Vagina (tissue), 2 donors: ENCODE data around the gene PEBP1. TPM values are rescaled to one million over a fixed set of nuclear protein-coding genes. Genes with fewer than 3 reads are reported as not detected.

ENCODE experiments used
- DNase-seq, 2 donors: peaks; one replicate each; pipeline ENCODE4 v3.0.0-alpha.2; 2017; ENCODE audit errors: extremely low spot score in 2 of 2
- H3K27ac ChIP-seq: fragments of 200-600 bp; sonication (generic); one replicate; pipeline ENCODE4 v1.5.1; 2019
- H3K27me3 ChIP-seq: fragments of 200-600 bp; sonication (generic); one replicate; pipeline ENCODE4 v1.5.1; 2019
- H3K36me3 ChIP-seq, 2 donors: fragments of 200-600 bp; sonication (generic); one replicate each; pipeline ENCODE4 v1.5.1; 2017 to 2019
- H3K4me1 ChIP-seq: fragments of 200-600 bp; sonication (generic); one replicate; pipeline ENCODE4 v1.5.1; 2019
- H3K4me3 ChIP-seq, 2 donors: fragments of 200-600 bp; sonication (generic); 1 replicate in 1 of 2; 2 replicates in 1 of 2; pipeline ENCODE4 v1.5.1; 2016 to 2019
- H3K9me3 ChIP-seq: fragments of 200-600 bp; sonication (generic); one replicate; pipeline ENCODE4 v1.5.1; 2019
- CTCF ChIP-seq, 3 experiments: fragments of 450-650 bp in 2 of 3; fragments of 200-600 bp in 1 of 3; sonication (generic) in 1 of 3; IDR thresholded peaks; one replicate each; pipeline ENCODE4 v1.5.1; 2017 to 2019; ENCODE audit warnings: antibody characterized with exemption in 3 of 3, mild to moderate bottlenecking in 2 of 3, moderate library complexity in 2 of 3
- POLR2A ChIP-seq, 2 donors: fragments of 450-650 bp; IDR thresholded peaks; one replicate each; pipeline ENCODE4 v1.6.1; 2017; ENCODE audit warnings: antibody characterized with exemption in 2 of 2, mild to moderate bottlenecking in 2 of 2, moderate library complexity in 2 of 2
- POLR2AphosphoS5 ChIP-seq, 2 donors: sonication (generic); formaldehyde crosslinking; IDR thresholded peaks; one replicate each; pipeline ENCODE4 v1.9.0; 2017; ENCODE audit warnings: antibody characterized with exemption in 2 of 2, mild to moderate bottlenecking in 2 of 2, low read depth in 1 of 2; ENCODE audit not compliant: insufficient read depth in 1 of 2
- intact Hi-C: fragments of 100-400 bp; cut with DNase I; formaldehyde crosslinking; loops from one replicate; pipeline ENCODE4 v1.15.1; 2023
- total RNA-seq: library from RNA; depleted of rRNA; stranded (reverse); fragments of >200 nt; gene quantifications from one replicate; pipeline ENCODE4 v1.2.3, GENCODE V29; 2016

The PEBP1 gene
- total RNA-seq, 1 donor from 2014 or later = 167 TPM

GRCh38 chr12:118140825-118141224 is 4.9 kb downstream of the PEBP1 start:
- Histone ChIP-seq H3K4me3 (no peak overlapping the region), H3K27ac (no peak overlapping the region), H3K27me3 (no peaks in the 10 kb centered on the region), H3K4me1 (peaks cover 31% of the 10 kb centered on the region), H3K36me3 (peaks cover 0 to 73% of the 10 kb centered on the region in 2 donors), H3K9me3 (no peaks in the 10 kb centered on the region)
- DNase-seq = no peak
- intact Hi-C loops = no loop called here
- TF ChIP-seq CTCF (IDR thresholded peaks at IDR 0.05) (no peak), POLR2A (IDR thresholded peaks at IDR 0.05) (no peak), POLR2AphosphoS5 (IDR thresholded peaks at IDR 0.05; ENCODE audit: insufficient read depth in 1 of 2, low read depth in 1 of 2) (no peak)

- no peak for TF ChIP-seq CTCF (IDR thresholded peaks at IDR 0.05)
- TF ChIP-seq POLR2AphosphoS5 (IDR thresholded peaks at IDR 0.05; ENCODE audit: insufficient read depth in 1 of 2, low read depth in 1 of 2) = no peak
- TF ChIP-seq POLR2A (IDR thresholded peaks at IDR 0.05) = no peak
- Histone ChIP-seq H3K4me3 (no peak overlapping the region), H3K27ac (no peak overlapping the region), H3K4me1 (peaks cover 2% of the 10 kb centered on the region), H3K9me3 (no peaks in the 10 kb centered on the region), H3K36me3 (peaks cover 0 to 75% of the 10 kb centered on the region in 2 donors), H3K27me3 (no peaks in the 10 kb centered on the region)
- intact Hi-C loops = no loop called here
- DNase-seq = no peak
Observed at GRCh38 chr12:118144499-118144898, 8.6 kb downstream of the PEBP1 start.

- Histone ChIP-seq H3K27me3 (no peaks in the 10 kb centered on the region), H3K27ac (no peak overlapping the region), H3K4me1 (no peaks in the 10 kb centered on the region), H3K4me3 (no peak overlapping the region), H3K36me3 (peaks cover 0 to 67% of the 10 kb centered on the region in 2 donors), H3K9me3 (no peaks in the 10 kb centered on the region)
- no peak for DNase-seq
- intact Hi-C loops = no loop called here
- no peak for TF ChIP-seq CTCF (IDR thresholded peaks at IDR 0.05)
- TF ChIP-seq POLR2AphosphoS5 (IDR thresholded peaks at IDR 0.05; ENCODE audit: insufficient read depth in 1 of 2, low read depth in 1 of 2) = no peak
- no peak for TF ChIP-seq POLR2A (IDR thresholded peaks at IDR 0.05)
Observed at GRCh38 chr12:118145113-118145797, 9.3 kb downstream of the PEBP1 start.

GRCh38 chr12:118145798-118146156 is 9.9 kb downstream of the PEBP1 start:
- Histone ChIP-seq H3K27me3 (no peaks in the 10 kb centered on the region), H3K9me3 (no peaks in the 10 kb centered on the region), H3K4me3 (no peak overlapping the region), H3K27ac (no peak overlapping the region), H3K36me3 (peaks cover 0 to 62% of the 10 kb centered on the region in 2 donors), H3K4me1 (no peaks in the 10 kb centered on the region)
- DNase-seq = no peak
- TF ChIP-seq POLR2AphosphoS5 (IDR thresholded peaks at IDR 0.05; ENCODE audit: insufficient read depth in 1 of 2, low read depth in 1 of 2) = no peak
- no peak for TF ChIP-seq POLR2A (IDR thresholded peaks at IDR 0.05)
- TF ChIP-seq CTCF (IDR thresholded peaks at IDR 0.05) = no peak
- intact Hi-C loops = no loop called here

GRCh38 chr12:118148287-118148686 is 12.4 kb downstream of the PEBP1 start:
- H3K4me3 ChIP-seq = no peak overlapping the region
- H3K27ac ChIP-seq = no peak overlapping the region
- DNase-seq = no peak
- H3K27me3 ChIP-seq = no peaks in the 10 kb centered on the region
- H3K36me3 ChIP-seq = peaks cover 0 to 50% of the 10 kb centered on the region in 2 donors
- H3K9me3 ChIP-seq = no peaks in the 10 kb centered on the region
- intact Hi-C loops = no loop called here
- no peaks in the 10 kb centered on the region for H3K4me1 ChIP-seq
- TF ChIP-seq POLR2AphosphoS5 (IDR thresholded peaks at IDR 0.05; ENCODE audit: insufficient read depth in 1 of 2, low read depth in 1 of 2) = no peak
- no peak for TF ChIP-seq POLR2A (IDR thresholded peaks at IDR 0.05)
- TF ChIP-seq CTCF (IDR thresholded peaks at IDR 0.05) = no peak
